HG03064 (cell line): ENCODE results near the gene LIAS.
"Not testable (repeated sequence)": the region's sequence is repeated elsewhere in the genome, so short reads cannot be mapped to it uniquely, and the experiment has no call there.

Experiments
- ATAC-seq: cut with Tn5 transposase; IDR thresholded peaks from one replicate; pipeline ENCODE4 v1.9.1; 2021; ENCODE audit warnings: low read depth; ENCODE audit not compliant: unreplicated experiment

Gene LIAS

DNA sequence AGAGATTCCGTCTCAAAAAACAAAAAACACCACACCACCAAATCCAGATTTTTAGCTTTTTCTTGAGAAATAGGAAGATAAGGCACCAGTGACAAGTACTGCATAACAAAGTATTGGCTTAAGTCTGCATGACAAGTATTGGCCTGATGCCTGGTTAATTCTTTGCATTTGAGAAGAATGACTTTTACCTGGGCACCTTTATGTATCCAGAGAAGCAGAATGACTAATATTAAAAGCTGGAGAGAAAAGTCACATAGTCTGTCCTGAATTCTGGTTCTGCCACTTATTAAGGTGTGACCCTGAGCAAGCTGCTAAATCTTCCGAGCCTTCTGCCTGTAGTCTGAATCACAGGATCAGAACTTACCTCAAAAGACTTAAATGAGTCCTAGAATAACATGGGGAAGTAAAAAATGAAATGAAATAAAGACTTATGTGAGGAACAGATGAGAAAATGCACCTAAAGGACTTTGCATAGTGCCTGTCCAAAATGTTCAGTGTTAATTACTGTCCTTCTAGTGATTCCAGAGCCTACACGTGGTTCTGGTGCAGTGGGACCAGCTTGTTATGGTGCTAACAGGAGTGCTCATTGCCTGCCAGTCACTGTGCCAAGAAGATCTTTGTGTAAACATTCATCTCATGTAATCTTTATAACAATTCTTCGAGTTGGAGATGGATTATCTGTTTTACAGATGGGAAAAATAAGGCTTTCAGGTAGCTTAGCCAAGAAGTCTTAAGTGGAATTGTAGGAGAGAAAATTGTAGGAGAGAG lies 36.8 kb downstream of the LIAS start:
- ATAC-seq = no peak

DNA sequence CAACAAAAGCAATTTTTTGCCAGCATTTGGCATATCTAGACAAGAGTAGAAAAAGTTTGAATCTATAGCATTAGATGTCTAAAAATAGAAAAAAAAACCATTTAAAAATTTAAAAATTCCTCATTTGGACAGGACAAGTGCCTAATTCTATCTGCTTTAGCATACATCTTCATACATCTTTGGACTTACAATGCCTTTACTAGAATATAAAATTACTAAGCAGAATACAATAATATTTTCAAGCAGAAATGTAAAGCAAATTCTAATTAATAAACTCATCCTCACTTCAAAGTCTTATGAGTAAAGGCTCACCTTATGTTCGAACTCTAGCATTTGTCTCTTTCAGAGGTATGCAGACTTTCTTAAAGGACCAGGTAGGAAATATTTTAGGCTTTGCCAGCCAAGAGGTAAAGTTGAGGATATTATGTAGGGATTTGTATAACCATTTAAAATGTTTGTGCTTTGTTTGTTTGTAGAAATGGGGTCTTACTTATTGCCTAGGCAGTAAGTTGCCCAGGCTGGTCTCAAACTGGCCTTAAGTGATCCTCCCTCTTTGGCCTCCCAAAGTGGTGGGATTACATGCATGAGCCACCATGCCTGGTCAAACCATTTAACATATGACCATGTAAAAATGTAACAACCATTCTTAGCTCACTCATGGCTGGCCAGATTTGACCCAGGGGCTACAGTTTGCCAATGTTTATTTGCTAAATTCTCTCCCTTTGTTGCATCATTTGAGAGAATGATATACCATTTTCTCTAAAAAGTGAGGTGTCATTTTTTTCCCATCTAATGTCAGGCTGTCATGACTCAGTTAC lies 39.3 kb downstream of the LIAS start:
- ATAC-seq = no peak

DNA sequence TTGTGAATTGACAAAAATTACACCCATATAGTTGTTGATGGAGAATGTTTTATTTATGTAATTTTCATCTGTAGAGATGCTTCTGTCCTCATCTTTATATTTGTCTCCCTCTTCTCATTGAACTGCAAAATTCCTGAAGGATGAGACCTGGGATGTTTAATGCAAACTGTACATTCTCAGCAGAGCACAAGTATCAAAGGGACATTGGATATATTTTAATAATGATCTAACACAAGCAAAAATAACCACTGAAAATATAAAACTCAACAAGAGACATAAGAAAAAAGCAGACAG lies 39.8 kb downstream of the LIAS start:
- no peak for ATAC-seq

DNA sequence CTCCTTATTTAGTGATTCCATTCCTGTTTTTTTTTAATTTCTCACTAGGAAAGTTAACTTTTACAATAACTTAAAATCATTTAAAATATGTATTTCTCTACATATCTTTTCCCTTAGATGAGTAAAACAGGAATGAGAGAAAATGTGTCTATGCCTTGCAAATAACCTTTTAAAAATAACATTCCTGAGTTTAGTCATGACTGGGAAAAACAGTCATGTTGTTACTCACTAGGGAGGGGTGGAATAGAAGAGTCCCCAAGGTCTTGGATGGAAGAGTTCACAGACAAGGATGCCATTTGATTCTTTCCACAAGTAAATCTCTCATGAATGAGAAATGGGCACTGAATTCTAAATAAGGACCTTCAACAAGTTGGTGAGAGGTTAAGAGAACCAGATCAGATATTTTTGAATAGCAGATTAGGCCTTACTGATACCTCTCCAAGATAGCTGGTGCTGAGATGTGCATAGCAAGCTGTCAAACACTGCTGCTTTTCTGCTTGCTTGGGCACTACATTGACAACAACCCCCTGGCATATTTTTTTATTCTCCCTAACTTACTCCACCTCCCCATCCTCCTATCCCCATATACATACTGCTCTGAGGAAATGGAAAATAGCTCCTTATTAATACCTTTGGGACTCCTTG lies 43.3 kb downstream of the LIAS start:
- no peak for ATAC-seq

DNA sequence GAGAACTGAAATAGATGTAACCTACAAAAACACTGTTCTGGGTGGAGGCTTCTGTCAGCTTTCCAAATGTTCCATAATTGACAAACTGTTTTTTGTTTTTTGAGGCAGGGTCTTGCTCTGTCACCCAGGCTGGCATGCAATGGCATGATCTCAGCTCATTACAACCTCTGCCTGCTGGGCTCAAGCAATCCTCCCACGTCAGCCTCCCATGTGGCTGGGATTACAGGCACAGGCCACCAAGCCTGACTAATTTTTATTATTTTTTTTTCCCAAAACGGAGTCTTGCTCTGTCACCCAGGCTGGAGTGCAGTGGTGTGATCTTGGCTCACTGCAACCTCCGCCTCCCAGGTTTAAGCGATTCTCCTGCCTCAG lies 43.8 kb downstream of the LIAS start:
- not testable (repeated sequence) for ATAC-seq

DNA sequence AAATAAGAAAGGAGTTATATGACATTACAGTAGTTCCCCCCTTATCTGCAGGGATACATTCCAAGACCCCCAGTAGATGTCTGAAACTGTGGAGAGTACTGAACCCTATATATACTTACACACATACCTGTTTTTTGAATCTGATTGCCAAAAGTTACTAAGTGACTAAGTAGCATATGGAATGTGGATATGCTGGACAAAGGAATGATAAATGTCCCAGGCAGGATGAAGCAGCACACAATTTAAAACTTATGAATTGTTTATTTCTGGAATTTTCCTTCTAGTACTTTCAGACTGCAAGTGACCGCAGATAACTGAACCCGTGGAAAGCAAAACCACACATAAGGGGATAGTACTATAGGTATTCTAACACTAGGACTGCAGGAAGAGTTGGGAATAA lies 45.7 kb downstream of the LIAS start:
- ATAC-seq = no peak

DNA sequence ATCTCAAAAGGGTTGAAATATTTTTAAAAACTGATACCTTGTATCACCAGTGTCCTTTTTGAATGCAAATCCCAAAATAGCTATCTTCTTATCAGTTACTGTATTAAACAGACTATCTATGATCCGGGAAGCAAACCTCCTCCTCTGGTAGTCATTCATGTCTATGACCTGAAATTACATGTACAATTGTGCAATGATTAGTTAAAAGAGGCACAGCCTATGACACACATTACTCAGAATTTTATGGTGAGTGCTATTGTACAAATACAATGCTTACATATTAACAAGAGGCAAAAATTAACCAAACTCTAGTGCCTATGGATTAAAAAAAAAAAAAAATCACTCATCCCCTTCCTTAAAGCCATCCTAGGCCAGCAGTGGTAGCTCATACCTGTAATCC lies 46.7 kb downstream of the LIAS start:
- no peak for ATAC-seq

DNA sequence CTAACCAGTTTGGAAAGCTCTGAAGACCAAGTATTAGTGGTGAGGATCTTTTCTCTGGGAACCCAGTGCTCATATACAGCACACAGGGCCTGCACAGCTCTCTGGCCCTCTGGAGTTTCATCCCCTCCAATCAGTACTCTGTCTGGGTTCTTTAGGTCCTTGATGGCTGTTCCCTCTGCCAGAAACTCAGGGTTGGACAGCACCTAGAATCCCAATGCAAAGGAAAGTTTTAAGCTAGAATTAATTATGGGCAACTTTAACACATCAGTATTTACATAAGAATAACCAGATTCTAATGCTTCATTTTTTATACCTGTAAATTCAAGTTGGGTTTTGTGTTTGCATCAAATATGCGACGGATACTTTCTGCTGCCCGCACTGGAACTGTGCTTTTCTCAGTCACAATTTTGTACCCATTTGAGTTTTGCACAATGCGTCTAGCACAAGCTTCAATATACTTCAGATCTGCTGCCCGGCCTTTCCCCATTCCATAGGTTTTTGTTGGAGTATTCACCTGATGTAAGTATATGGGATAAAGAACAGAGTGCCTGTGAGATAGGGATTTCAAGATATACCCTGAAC lies 51.6 kb downstream of the LIAS start:
- ATAC-seq = no peak

DNA sequence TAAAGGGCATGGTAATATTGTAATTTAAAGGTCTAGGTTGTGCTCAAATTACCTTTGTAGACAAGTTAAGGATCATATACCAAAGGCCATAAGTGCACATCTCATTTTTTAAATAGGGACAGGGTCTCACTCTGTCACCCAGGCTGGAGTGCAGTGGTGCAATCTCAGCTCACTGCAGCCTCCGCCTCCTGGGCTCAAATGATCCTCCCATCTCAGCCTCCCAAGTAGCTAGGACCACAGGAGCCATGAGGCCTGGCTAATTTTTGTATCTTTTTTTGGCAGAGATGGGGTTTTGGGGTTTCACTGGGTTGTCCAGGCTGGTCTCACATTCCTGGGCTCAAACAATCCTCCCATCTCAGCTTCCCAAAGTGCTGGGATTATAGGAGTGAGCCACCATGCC lies 55.4 kb downstream of the LIAS start:
- ATAC-seq = not testable (repeated sequence)

DNA sequence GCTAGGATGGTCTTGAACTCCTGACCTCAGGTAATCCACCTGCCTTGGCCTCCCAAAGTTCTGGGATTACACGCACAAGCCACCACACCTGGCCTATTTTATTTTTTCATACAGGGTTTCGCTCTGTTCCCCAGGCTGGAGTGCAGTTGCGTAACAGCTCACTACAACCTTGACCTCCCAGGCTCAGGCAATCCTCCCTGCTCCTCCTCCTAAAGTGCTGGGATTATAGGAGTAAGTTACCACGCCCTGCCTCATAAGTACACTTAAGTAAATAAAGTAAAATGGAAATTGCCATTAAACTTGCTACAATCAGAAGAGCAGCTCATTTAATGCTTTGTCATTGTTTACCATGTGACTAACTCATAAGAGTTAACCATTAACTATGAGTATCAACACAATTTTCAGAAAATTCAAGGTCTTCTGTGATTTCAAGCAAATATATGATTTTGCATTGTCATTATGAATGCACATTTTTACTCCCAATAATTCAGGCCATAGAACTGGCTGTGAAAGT lies 56.1 kb downstream of the LIAS start:
- no peak for ATAC-seq

DNA sequence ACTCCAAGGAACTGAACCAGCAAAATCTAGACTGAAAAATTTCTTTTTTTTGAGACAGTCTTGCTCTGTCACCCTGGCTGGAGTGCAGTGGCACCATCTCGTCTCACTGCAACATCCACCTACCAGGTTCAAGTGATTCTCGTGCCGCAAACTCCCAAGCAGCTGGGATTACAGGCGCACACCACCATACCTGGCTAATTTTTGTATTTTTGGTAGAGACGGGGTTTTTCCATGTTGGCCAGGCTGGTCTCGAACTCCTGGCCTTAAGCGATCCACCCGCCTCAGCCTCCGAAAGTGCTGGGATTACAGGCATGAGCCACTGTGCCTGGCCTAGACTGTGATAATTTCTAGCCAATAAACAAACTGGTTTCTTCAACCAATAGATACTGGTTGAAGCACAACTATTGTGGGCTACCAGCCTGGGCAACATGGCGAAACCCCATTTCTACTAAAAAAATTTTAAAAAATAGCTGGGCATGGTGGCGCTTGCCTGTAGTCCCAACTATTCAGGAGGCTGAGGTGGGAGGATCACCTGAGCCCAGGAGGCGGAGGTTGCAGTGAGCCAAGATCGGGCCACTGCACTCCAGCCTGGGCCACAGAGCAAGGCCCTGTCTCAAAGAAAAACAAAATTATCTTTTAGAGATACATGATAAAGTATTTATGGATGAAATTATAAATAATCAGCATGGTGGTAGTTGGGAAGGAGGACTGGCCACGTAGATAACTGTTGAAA lies 57.0 kb downstream of the LIAS start:
- ATAC-seq = not testable (repeated sequence)

DNA sequence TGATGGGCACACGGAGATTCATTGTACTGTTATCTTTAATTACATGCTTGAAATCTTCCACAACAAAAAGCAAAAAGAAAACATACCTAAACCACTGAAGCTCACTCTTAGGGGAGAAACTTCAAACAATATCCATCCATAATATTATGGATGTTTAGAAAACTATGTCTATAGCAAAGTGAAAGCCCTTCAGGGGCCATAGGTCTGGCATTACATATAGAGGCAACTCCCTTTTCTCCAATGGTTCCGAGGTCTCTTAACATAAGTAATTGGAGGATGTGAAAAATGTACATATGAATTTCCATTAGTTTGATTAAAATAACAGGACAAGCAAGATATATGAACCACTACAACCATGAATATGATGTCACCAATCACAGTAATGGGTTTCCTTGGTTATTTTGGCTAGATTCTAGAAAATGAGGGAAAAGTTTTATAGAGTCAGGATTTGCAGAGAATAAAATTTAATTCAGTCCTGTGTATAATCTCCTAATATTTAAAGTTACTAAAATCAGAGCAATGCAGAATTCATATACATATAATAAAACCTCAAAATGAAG lies 57.6 kb downstream of the LIAS start:
- no peak for ATAC-seq

DNA sequence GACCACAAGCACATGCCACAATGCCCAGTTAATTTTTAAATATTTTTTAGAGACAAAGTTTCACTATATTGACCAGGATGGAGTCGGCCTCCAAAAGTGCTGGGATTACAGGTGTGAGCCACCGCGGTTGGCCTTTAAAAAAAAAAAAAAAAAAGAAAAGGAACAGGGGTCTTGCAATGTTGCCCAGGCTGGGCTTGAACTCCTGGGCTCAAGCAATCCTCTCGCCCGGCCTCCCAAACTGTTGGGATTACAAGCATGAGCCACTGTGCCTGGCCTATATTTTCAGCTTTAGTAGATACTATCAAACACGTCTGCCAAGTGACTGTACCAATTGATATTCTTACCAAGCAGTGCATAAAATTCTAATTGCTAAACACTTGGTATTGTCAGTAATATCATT lies 59.6 kb downstream of the LIAS start:
- no peak for ATAC-seq

DNA sequence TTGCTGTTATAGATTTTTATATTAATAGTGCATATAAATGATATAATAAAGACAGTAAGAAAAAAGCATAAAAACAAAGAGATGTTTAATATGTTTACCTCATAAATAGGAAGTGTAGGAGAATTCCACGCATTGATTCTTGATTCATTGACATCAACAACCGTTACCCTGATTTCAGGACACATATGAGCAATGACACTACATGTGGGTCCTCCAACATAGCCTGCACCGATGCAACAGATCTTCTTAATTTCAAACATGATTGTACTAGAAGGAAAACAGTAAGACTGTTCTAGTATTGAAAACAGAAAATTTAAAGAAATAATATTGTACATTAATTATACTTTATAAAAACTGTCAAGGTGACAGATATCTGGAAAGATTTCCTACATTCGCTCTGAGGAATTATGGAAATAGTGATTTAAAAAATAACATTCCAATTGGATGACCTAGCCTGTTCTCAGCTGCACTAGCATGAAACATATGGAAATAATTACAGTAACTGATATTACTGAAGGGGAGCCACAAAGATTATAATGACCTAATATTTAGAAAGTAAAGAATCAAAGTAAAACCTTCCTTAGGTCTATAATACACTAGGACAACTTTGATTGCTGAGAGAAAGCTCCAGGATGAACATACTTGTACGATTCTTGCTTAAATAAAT lies 62.5 kb downstream of the LIAS start:
- no peak for ATAC-seq

DNA sequence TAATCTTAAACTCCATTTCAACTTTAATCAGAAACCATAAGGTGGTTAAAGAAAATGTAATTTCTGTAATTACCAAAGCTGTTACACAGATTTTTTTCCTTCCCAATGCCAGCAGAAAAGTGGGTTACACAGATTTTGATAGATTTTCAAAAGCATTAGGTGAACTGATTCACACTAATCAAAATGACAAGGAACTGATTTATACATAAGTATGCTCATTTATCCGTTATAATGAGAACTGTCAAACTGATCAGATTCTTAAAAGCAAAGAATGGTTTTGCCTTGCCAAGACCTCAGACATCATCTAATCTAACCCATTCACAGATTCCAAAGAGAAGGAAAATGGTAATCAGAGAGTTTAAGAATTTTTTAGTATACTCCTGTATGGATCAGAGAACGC lies 63.2 kb downstream of the LIAS start:
- ATAC-seq = no peak

DNA sequence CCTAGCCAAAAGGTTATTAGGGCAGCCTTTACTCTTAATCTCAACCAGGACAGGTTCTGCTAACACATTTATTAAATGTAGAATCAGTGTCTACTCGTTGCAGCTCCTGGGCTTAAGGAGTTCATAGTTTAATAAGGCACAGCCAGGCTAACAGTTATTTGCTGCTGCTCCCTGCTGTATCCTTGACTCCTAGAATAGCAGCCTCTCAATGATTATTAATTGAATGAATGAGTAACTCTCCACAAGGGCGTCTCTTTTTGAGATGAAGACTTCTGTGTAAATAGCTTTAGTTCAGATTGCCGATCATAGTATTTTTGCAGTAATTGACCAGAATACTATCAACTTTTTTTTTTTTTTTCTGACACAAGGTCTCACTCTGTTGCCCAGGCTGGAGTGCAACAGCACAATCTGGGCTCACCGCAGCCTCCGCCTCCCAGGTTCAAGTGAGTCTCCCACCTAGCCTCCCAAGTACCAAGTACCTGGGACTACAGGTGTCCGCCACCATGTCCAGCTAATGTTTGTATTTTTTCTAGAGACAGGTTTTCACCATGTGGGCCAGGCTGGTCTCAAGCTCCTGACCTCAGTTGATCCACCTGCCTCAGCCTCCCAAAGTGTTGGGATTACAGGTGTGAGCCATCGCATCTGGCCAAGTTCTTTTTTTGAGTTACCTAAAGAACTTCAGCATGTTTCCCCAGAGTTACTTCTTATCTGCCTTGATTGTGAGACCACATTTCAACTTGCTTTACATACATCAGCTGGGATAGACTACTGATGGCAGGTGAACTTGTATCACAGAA lies 65.5 kb downstream of the LIAS start:
- no peak for ATAC-seq

DNA sequence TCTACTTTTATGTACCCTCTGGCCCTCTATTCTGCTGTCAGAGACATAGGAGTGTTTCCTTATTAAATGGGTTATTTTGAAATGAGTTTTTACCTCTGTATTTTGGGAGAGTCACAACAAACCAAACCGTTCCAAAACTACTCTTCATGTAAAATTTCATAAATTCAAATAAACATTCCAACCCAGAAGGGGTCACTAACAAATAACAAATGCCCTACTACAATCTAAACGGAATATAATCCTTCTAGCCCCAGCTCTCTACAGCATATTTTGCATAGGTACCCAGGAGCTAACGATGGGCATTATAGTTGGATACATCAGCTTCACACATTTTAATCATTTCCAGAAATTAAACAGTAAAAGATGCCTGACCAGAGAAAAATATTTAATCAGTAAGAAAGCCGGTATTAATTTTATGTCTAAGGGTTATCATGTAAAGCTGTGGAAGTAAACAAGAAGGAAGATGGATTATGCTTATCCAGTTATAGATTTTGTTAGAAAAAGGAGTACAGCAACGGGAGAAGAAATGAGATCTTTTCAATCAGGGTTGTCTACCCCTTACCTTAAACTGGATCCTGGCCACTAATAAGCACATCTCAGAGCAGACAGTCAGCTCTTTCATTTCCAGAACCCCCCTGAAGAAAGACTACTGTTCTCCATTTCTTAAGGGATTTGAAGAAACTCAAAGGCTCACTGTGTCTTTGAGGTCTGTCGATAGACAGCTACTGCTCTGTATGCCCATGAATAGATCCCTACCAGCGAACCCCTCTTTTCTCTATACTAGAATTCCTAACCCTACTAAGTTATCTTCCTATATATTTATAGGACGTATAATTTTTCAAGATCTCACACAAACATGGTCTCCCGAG lies 67.2 kb downstream of the LIAS start:
- ATAC-seq = no peak

DNA sequence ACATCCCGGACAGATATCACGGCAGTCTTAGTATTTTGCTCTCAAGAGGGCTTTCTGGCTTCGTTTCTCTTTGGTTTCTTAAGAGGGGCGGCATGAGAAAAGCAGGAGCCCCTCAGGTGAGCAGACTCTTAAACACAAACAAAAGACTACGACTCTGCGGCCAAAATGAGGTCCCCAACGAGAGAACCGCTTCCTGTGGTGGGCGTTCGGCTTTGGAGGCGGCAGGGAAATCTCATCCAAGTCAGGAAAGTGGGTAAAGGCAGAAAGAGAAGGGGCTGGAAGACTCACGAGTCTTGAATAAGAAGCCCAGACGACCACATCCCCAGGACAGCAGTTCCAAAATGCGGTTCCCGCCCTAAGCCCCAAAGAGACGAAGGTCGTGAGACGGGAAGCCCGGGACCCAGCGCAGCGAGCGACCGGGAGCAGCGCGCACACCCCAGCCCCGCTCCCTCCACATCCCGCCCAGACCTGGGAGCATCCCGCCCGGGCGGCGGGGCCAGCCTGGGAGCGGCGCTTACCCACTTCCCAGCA lies 68.0 kb downstream of the LIAS start:
- ATAC-seq = peak; percentile 13
